GM21825 (cell line): ENCODE measurements around the gene BRMS1.
A peak's percentile ranks its signal among the peaks of the same experiment; 100 is the strongest.
"Not testable (repeated sequence)": the region's sequence is repeated elsewhere in the genome, so short reads cannot be mapped to it uniquely, and the experiment has no call there.

Experiments used
- ATAC-seq: cut with Tn5 transposase; IDR thresholded peaks from one replicate; pipeline ENCODE4 v1.9.1; 2021; ENCODE audit warnings: mild to moderate bottlenecking, moderate library complexity; ENCODE audit not compliant: unreplicated experiment

BRMS1 gene

GRCh38 chr11:66311965-66312548 is 32.8 kb downstream of the BRMS1 start:
- peak; percentile 61 for ATAC-seq

GRCh38 chr11:66311470-66311964 is 33.4 kb downstream of the BRMS1 start:
- ATAC-seq = no peak

- not testable (repeated sequence) for ATAC-seq
These were observed 34.0 kb downstream of the BRMS1 start for GRCh38 chr11:66310803-66311440.

GRCh38 chr11:66310324-66310723 is 34.6 kb downstream of the BRMS1 start:
- ATAC-seq = no peak

- ATAC-seq = no peak
These were observed 35.4 kb downstream of the BRMS1 start for GRCh38 chr11:66309475-66309874.

- no peak for ATAC-seq
These were observed 42.2 kb downstream of the BRMS1 start for GRCh38 chr11:66302656-66303055.

GRCh38 chr11:66299186-66299585 is 45.7 kb downstream of the BRMS1 start:
- no peak for ATAC-seq

GRCh38 chr11:66297610-66298009 is 47.3 kb downstream of the BRMS1 start:
- no peak for ATAC-seq

GRCh38 chr11:66294626-66295620 is 50.0 kb downstream of the BRMS1 start:
- ATAC-seq = no peak

GRCh38 chr11:66293777-66294625 is 50.9 kb downstream of the BRMS1 start:
- ATAC-seq = no peak

- ATAC-seq = no peak
These were observed 51.6 kb downstream of the BRMS1 start for GRCh38 chr11:66293352-66293751.

GRCh38 chr11:66292543-66293332 is 52.2 kb downstream of the BRMS1 start:
- ATAC-seq = no peak

- ATAC-seq = no peak
These were observed 53.0 kb downstream of the BRMS1 start, which contains the start of gene TMEM151A for GRCh38 chr11:66291706-66292542. Gene TMEM151A (plus strand): TSS chr11:66291894. CDS start chr11:66292014, 120 bp downstream.

- no peak for ATAC-seq
These were observed 53.6 kb downstream of the BRMS1 start for GRCh38 chr11:66291303-66291705.

- ATAC-seq = no peak
These were observed 54.6 kb downstream of the BRMS1 start for GRCh38 chr11:66290330-66290621.

GRCh38 chr11:66289548-66290329 is 55.2 kb downstream of the BRMS1 start:
- ATAC-seq = peak; percentile 40

GRCh38 chr11:66288671-66289547 is 56.0 kb downstream of the BRMS1 start, which contains the start of gene YIF1A:
Gene YIF1A (minus strand): TSS chr11:66289143. CDS start chr11:66288985, 158 bp downstream.
- peak; percentile 84 for ATAC-seq
